Loucy (cell line): ENCODE data around the gene VWA5B1.

ENCODE experiments used
- H2AFZ ChIP-seq: fragments of 200-600 bp; sonication (generic); 2 replicates; pipeline ENCODE4 v1.6.0; 2016; ENCODE audit warnings: antibody characterized with exemption, mild to moderate bottlenecking, low read length, moderate library complexity
- H3F3A ChIP-seq: fragments of 200-600 bp; 2 replicates; pipeline ENCODE4 v1.6.0; 2016; ENCODE audit warnings: antibody characterized with exemption, low read depth, mild to moderate bottlenecking
- H3K27me3 ChIP-seq: fragments of 200-600 bp; sonication (generic); 2 replicates; pipeline ENCODE4 v1.6.1; 2014; ENCODE audit warnings: low read length, mild to moderate bottlenecking; ENCODE audit not compliant: insufficient read depth, poor library complexity, severe bottlenecking
- H3K36me3 ChIP-seq: fragments of 200-600 bp; sonication (generic); 2 replicates; pipeline ENCODE4 v1.6.1; 2016; ENCODE audit warnings: low read length; ENCODE audit not compliant: insufficient read depth
- H3K4me1 ChIP-seq: fragments of 200-600 bp; sonication (generic); 2 replicates; pipeline ENCODE4 v1.5.1; 2014; ENCODE audit warnings: low read length, mild to moderate bottlenecking; ENCODE audit not compliant: insufficient read depth, poor library complexity, severe bottlenecking
- H3K4me2 ChIP-seq: fragments of 200-600 bp; sonication (generic); 2 replicates; pipeline ENCODE4 v1.6.0; 2014; ENCODE audit warnings: antibody characterized with exemption, low read length, low read depth, mild to moderate bottlenecking; ENCODE audit not compliant: poor library complexity, severe bottlenecking
- H3K4me3 ChIP-seq: fragments of 200-600 bp; sonication (generic); 2 replicates; pipeline ENCODE4 v1.5.1; 2014; ENCODE audit warnings: low read length, mild to moderate bottlenecking, mixed read lengths; ENCODE audit not compliant: poor library complexity, severe bottlenecking
- H3K79me2 ChIP-seq: fragments of 200-600 bp; sonication (generic); 2 replicates; pipeline ENCODE4 v1.6.1; 2014; ENCODE audit warnings: low read length; ENCODE audit not compliant: insufficient read depth
- H3K9ac ChIP-seq: fragments of 200-600 bp; sonication (generic); 2 replicates; pipeline ENCODE4 v1.6.0; 2014; ENCODE audit warnings: mild to moderate bottlenecking, low read depth, low read length, moderate library complexity; ENCODE audit not compliant: poor library complexity, severe bottlenecking
- H3K9me2 ChIP-seq: fragments of 200-600 bp; sonication (generic); replicated peaks from 2 replicates; pipeline ENCODE4 v1.6.1; 2016; ENCODE audit warnings: low read depth, low read length, mixed read lengths
- H3K9me3 ChIP-seq: fragments of 200-600 bp; sonication (generic); 2 replicates; pipeline ENCODE4 v1.6.1; 2014; ENCODE audit warnings: mild to moderate bottlenecking, antibody characterized with exemption, low read length, low read depth; ENCODE audit not compliant: insufficient read depth
- H4K20me1 ChIP-seq: fragments of 200-600 bp; sonication (generic); 2 replicates; pipeline ENCODE4 v1.6.0; 2014; ENCODE audit warnings: antibody characterized with exemption, low read length, mild to moderate bottlenecking; ENCODE audit not compliant: insufficient read depth, poor library complexity, severe bottlenecking
- EZH2phosphoT487 ChIP-seq: fragments of 200-600 bp; IDR thresholded peaks from 2 replicates; pipeline ENCODE4 v1.6.1; 2018; ENCODE audit warnings: antibody characterized with exemption, mild to moderate bottlenecking, moderate library complexity, borderline replicate concordance
- TF ChIP-seq, protein P1 (sequence below): fragments of 200-600 bp; sonication (generic); conservative IDR thresholded peaks from 2 replicates; pipeline ENCODE4 v1.5.1; 2014; ENCODE audit warnings: mild to moderate bottlenecking, antibody characterized with exemption, low read length

VWA5B1 gene

DNA sequence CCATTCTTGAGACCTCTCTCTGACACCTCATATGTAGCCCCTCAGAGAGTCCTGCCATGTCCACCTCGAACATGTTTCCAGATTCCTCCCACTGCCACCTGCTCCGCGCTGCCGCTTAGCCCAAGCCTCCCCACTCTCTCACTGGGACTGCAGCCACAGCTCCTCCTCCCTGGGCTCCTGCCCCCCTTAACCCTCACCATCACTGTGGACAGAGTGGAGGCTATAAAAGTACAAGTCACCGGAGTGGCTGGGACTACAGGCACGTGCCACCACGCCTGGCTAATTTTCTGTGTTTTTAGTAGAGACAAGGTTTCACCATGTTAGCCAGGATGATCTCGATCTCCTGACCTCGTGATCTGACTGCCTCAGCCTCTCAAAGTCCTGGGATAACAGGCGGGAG, 77.0 kb downstream of the VWA5B1 start:
- Histone ChIP-seq H3K4me3 (no peak overlapping the region), H3K9ac (no peak overlapping the region), H2AFZ (no peak overlapping the region), H3K9me2 (no peaks in the 10 kb centered on the region), H4K20me1 (no peaks in the 10 kb centered on the region), H3K36me3 (no peaks in the 10 kb centered on the region), H3K4me1 (no peaks in the 10 kb centered on the region), H3K4me2 (no peak overlapping the region), H3K27me3 (no peaks in the 10 kb centered on the region), H3K9me3 (no peaks in the 10 kb centered on the region), H3F3A (no peaks in the 10 kb centered on the region), H3K79me2 (no peaks in the 10 kb centered on the region)
- TF ChIP-seq, protein P1, sequence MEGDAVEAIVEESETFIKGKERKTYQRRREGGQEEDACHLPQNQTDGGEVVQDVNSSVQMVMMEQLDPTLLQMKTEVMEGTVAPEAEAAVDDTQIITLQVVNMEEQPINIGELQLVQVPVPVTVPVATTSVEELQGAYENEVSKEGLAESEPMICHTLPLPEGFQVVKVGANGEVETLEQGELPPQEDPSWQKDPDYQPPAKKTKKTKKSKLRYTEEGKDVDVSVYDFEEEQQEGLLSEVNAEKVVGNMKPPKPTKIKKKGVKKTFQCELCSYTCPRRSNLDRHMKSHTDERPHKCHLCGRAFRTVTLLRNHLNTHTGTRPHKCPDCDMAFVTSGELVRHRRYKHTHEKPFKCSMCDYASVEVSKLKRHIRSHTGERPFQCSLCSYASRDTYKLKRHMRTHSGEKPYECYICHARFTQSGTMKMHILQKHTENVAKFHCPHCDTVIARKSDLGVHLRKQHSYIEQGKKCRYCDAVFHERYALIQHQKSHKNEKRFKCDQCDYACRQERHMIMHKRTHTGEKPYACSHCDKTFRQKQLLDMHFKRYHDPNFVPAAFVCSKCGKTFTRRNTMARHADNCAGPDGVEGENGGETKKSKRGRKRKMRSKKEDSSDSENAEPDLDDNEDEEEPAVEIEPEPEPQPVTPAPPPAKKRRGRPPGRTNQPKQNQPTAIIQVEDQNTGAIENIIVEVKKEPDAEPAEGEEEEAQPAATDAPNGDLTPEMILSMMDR = no peak
- TF ChIP-seq EZH2phosphoT487 = no peak

DNA sequence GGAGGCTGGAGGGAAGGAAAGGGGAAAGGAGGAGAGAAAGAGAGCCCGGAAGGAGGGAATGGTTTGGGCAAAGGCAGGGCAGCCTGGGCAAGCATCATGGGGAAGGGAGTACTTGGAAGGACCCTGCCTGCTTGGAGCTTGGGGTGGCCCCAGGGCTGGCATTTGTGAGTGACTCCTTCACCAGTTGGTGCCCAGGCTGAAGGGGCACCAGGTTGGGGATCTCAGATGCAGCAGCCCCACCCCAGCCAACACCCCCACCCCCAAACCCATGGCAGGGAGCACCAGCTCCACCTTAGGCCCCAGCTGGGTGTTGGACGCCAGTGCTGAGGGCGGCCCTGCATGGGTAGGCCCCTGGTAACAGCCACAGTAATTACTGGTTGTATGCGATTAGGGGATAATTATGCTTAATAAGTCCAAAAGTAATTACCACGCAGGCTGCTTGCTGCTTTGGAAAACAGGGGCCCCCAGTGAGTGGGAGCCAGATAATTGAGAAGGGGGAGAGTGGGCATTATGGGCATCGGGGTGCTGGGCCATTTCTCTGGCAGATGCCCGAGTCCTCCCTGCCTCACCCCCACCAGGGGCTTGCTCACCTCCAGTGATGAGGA, 78.3 kb downstream of the VWA5B1 start:
- no peak overlapping the region for H3K4me2 ChIP-seq
- no peak overlapping the region for H3K4me3 ChIP-seq
- TF ChIP-seq, protein P1 = no peak
- no peak for TF ChIP-seq EZH2phosphoT487
- no peaks in the 10 kb centered on the region for H3K79me2 ChIP-seq
- H3K9me2 ChIP-seq = no peaks in the 10 kb centered on the region
- no peak overlapping the region for H2AFZ ChIP-seq
- H3K27me3 ChIP-seq = no peaks in the 10 kb centered on the region
- H3K4me1 ChIP-seq = no peaks in the 10 kb centered on the region
- H3F3A ChIP-seq = no peaks in the 10 kb centered on the region
- no peaks in the 10 kb centered on the region for H3K9me3 ChIP-seq
- no peak overlapping the region for H3K9ac ChIP-seq
- no peaks in the 10 kb centered on the region for H4K20me1 ChIP-seq
- no peaks in the 10 kb centered on the region for H3K36me3 ChIP-seq

GRCh38 chr1:20370698-20371097, 80.0 kb downstream of the VWA5B1 start:
- H3F3A ChIP-seq = no peaks in the 10 kb centered on the region
- no peaks in the 10 kb centered on the region for H3K27me3 ChIP-seq
- H4K20me1 ChIP-seq = no peaks in the 10 kb centered on the region

More at GRCh38 chr1:20370698-20371097, 80.0 kb downstream of the VWA5B1 start:
- Histone ChIP-seq H3K4me2 (no peak overlapping the region), H3K9me3 (no peaks in the 10 kb centered on the region), H3K9ac (no peak overlapping the region), H3K9me2 (no peaks in the 10 kb centered on the region), H3K79me2 (no peaks in the 10 kb centered on the region), H2AFZ (no peak overlapping the region), H3K36me3 (no peaks in the 10 kb centered on the region), H3K4me1 (no peaks in the 10 kb centered on the region), H3K4me3 (no peak overlapping the region)
- no peak for TF ChIP-seq EZH2phosphoT487
- TF ChIP-seq, protein P1 = no peak
